Measurements from ENCODE around the gene DOK6.

The DOK6 gene

GRCh38 chr18:69435000-69435399, 34.3 kb downstream of the DOK6 start:
- DNase-seq (ENCODE audit: low spot score) = no peak

- no peak for DNase-seq (ENCODE audit: low spot score)
Observed at GRCh38 chr18:69444221-69444620, 43.5 kb downstream of the DOK6 start.

GRCh38 chr18:69447886-69448285, 47.2 kb downstream of the DOK6 start:
- DNase-seq (ENCODE audit: low spot score) = no peak

- no peak for DNase-seq (ENCODE audit: low spot score)
Observed at GRCh38 chr18:69455125-69455524, 54.4 kb downstream of the DOK6 start.

GRCh38 chr18:69469444-69469919, 68.8 kb downstream of the DOK6 start:
- no peak for DNase-seq (ENCODE audit: low spot score)

- DNase-seq (ENCODE audit: low spot score) = no peak
Observed at GRCh38 chr18:69480460-69480859, 79.8 kb downstream of the DOK6 start.

GRCh38 chr18:69483574-69483973, 82.9 kb downstream of the DOK6 start:
- DNase-seq (ENCODE audit: low spot score) = no peak

GRCh38 chr18:69484699-69485396, 84.2 kb downstream of the DOK6 start:
- no peak for DNase-seq (ENCODE audit: low spot score)

- no peak for DNase-seq (ENCODE audit: low spot score)
Observed at GRCh38 chr18:69487488-69488394, 87.1 kb downstream of the DOK6 start.

GRCh38 chr18:69490072-69490471, 89.4 kb downstream of the DOK6 start:
- no peak for DNase-seq (ENCODE audit: low spot score)

- DNase-seq (ENCODE audit: low spot score) = no peak
Observed at GRCh38 chr18:69490813-69491212, 90.1 kb downstream of the DOK6 start.

- no peak for DNase-seq (ENCODE audit: low spot score)
Observed at GRCh38 chr18:69491576-69491975, 90.9 kb downstream of the DOK6 start.

- no peak for DNase-seq (ENCODE audit: low spot score)
Observed at GRCh38 chr18:69492861-69493260, 92.2 kb downstream of the DOK6 start.

GRCh38 chr18:69494841-69495240, 94.2 kb downstream of the DOK6 start:
- no peak for DNase-seq (ENCODE audit: low spot score)

- no peak for DNase-seq (ENCODE audit: low spot score)
Observed at GRCh38 chr18:69495338-69495737, 94.7 kb downstream of the DOK6 start.

- DNase-seq (ENCODE audit: low spot score) = no peak
Observed at GRCh38 chr18:69495841-69496533, 95.3 kb downstream of the DOK6 start.

- DNase-seq (ENCODE audit: low spot score) = no peak
Observed at GRCh38 chr18:69518989-69519388, 118.3 kb downstream of the DOK6 start.

- no peak for DNase-seq (ENCODE audit: low spot score)
Observed at GRCh38 chr18:69523582-69523981, 122.9 kb downstream of the DOK6 start.

- no peak for DNase-seq (ENCODE audit: low spot score)
Observed at GRCh38 chr18:69528435-69528834, 127.7 kb downstream of the DOK6 start.

- DNase-seq (ENCODE audit: low spot score) = no peak
Observed at GRCh38 chr18:69529151-69529550, 128.5 kb downstream of the DOK6 start.

- DNase-seq (ENCODE audit: low spot score) = no peak
Observed at GRCh38 chr18:69531973-69532372, 131.3 kb downstream of the DOK6 start.

- DNase-seq (ENCODE audit: low spot score) = no peak
Observed at GRCh38 chr18:69537183-69537582, 136.5 kb downstream of the DOK6 start.

- DNase-seq (ENCODE audit: low spot score) = no peak
Observed at GRCh38 chr18:69538849-69539248, 138.2 kb downstream of the DOK6 start.
